Measurements from ENCODE around the gene ALPL.
A peak's percentile ranks its signal among the peaks of the same experiment; 100 is the strongest.

Gene ALPL

GRCh38 chr1:21618561-21619374, 109.5 kb downstream of the ALPL start:
- no peak for DNase-seq (ENCODE audit: low spot score)

GRCh38 chr1:21619375-21619947, 110.2 kb downstream of the ALPL start:
- no peak for DNase-seq (ENCODE audit: low spot score)

GRCh38 chr1:21620011-21620410, 110.8 kb downstream of the ALPL start:
- no peak for DNase-seq (ENCODE audit: low spot score)

- DNase-seq (ENCODE audit: low spot score), result peak; percentile 76
Measured at GRCh38 chr1:21620496-21620895, 111.3 kb downstream of the ALPL start.

GRCh38 chr1:21621051-21621450, 111.8 kb downstream of the ALPL start:
- no peak for DNase-seq (ENCODE audit: low spot score)

- no peak for DNase-seq (ENCODE audit: low spot score)
Measured at GRCh38 chr1:21621761-21622436, 112.7 kb downstream of the ALPL start.

GRCh38 chr1:21622466-21623315, 113.5 kb downstream of the ALPL start:
- peak; percentile 96 for DNase-seq (ENCODE audit: low spot score)

- no peak for DNase-seq (ENCODE audit: low spot score)
Measured at GRCh38 chr1:21623410-21623961, 114.3 kb downstream of the ALPL start.

GRCh38 chr1:21624571-21625389, 115.6 kb downstream of the ALPL start:
- DNase-seq (ENCODE audit: low spot score), result peak; percentile 71

GRCh38 chr1:21625390-21626190, 116.4 kb downstream of the ALPL start:
- DNase-seq (ENCODE audit: low spot score), result no peak

GRCh38 chr1:21626921-21627339, 117.7 kb downstream of the ALPL start:
- no peak for DNase-seq (ENCODE audit: low spot score)
